HFF-Myc (cell line): ENCODE data around the gene SURF4.

ENCODE experiments used
- DNase-seq: peaks from one replicate; pipeline ENCODE4 v3.0.0-alpha.2; 2011; ENCODE audit warnings: low read depth; ENCODE audit errors: extremely low read depth
- H3K4me3 ChIP-seq: replicated peaks from 2 replicates; pipeline ENCODE4 v1.5.1; 2011; ENCODE audit warnings: low read depth, mild to moderate bottlenecking, control low read depth, low read length
- TF ChIP-seq, protein P1 (sequence below): IDR thresholded peaks from 2 replicates; pipeline ENCODE4 v1.5.1; 2012; ENCODE audit warnings: mild to moderate bottlenecking, low read depth, low read length, control low read depth; ENCODE audit errors: missing control alignments

The SURF4 gene

DNA sequence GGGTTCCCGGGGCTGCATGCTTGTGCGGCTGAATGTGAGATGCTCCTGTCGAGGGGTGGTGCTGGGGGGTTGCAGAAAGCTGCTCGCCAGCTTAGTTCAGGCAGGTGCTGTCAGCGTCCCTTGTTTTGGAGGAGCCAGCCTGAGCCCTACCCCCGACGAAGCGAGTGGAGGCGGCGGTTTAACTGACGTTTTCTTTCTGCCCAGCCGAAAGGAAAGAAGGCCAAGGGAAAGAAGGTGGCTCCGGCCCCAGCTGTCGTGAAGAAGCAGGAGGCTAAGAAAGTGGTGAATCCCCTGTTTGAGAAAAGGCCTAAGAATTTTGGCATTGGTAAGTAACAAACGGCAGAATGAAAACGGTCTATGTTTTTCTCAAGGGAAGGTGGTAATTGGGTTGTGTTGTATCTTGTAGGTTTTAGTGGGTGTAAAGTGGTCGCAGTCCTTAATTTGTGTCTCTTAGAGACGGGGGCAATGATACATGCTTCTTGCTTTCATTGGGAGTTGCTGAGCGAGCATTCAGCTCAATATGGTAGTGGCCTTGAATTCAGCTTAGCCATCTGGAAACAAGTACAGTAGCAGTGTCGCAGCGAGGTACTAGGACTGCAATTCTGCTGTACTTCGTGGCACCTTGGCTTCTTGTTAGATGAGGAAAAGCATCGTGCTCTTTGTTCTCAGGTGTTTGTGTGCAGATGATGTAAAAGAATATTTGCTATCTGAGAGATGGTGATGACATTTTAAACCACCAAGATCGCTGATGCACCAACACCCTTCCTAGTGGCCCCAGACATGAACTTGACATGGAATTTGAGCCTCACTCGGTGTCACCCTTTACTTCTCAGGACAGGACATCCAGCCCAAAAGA lies 26.9 kb downstream of the SURF4 start:
- peak overlapping the region; percentile 100 for H3K4me3 ChIP-seq
- no peak for DNase-seq
- TF ChIP-seq, protein P1, sequence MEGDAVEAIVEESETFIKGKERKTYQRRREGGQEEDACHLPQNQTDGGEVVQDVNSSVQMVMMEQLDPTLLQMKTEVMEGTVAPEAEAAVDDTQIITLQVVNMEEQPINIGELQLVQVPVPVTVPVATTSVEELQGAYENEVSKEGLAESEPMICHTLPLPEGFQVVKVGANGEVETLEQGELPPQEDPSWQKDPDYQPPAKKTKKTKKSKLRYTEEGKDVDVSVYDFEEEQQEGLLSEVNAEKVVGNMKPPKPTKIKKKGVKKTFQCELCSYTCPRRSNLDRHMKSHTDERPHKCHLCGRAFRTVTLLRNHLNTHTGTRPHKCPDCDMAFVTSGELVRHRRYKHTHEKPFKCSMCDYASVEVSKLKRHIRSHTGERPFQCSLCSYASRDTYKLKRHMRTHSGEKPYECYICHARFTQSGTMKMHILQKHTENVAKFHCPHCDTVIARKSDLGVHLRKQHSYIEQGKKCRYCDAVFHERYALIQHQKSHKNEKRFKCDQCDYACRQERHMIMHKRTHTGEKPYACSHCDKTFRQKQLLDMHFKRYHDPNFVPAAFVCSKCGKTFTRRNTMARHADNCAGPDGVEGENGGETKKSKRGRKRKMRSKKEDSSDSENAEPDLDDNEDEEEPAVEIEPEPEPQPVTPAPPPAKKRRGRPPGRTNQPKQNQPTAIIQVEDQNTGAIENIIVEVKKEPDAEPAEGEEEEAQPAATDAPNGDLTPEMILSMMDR = no peak

DNA sequence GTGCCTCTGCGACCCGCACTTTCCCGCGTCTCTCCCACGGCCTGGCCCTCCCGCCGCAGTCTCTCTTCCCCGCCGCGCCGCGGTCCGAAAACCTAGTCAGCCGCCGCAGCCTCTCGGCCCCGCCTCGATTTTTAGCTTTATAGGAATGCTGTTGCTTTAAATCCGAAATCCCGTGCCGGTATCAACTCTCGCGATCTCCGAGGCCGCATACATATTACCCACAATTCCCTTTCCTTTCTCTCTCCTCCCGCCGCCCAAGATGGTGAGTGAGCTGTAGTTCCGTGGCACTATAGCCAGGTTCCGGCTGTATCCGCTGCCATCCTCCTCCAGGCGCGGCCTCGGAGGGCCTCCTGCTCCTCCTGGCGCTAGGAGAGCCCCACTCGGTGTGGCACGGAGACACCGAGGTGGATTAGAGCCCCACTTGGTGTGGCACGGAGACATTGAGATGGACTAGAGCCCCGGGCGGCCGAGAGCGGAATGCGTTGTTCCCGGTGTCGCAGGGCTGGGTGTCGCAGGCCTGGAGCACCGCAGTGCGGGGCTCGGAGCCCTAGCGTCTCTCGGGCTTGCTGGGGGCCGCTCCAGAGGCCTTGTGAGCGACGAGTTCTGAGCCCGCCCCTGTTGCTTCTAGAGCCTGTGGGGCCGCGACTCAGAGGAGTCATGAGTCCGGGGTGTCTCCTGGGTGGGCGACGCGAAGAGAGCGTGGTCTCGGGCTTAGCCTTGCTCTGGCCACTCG lies 27.7 kb downstream of the SURF4 start, which contains the start of the genes MED22 and RPL7A:
Gene MED22, minus strand, starts transcription at position 147 of the 733 bp plus-strand sequence. CDS start 1,469 bp downstream, outside the sequence.
Gene RPL7A, plus strand, starts transcription at position 234 of the 733 bp plus-strand sequence. Its CDS starts 26 bp downstream, at position 260.
- peak within 1 kb of the TSS; percentile 100 for H3K4me3 ChIP-seq
- TF ChIP-seq, protein P1 = no peak
- peak; percentile 91 for DNase-seq

DNA sequence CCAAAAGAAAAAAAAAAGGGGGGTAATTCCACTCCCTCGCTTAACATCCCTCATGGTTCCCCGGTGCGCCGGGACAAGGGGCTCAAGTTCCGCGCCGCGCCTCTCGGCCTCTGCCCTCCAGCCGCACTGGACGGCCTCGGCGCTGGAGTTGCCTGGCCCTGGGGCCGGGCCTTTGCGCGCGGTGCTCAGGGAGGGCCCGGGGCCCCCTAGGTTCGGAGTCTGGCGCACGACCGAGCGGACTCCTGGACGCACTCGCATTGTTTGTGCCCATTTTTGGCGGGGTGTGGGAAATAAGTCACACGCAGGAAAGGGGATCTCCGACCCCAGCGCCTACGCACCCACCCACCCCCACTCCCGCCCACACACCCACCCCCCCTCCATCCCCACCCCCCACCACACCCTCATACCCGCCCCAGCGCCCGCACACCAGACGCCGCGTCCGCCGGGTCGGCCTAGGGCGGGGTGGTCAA lies 28.3 kb downstream of the SURF4 start:
- TF ChIP-seq, protein P1 = no peak
- no peak for DNase-seq
- peak overlapping the region; percentile 100 for H3K4me3 ChIP-seq

DNA sequence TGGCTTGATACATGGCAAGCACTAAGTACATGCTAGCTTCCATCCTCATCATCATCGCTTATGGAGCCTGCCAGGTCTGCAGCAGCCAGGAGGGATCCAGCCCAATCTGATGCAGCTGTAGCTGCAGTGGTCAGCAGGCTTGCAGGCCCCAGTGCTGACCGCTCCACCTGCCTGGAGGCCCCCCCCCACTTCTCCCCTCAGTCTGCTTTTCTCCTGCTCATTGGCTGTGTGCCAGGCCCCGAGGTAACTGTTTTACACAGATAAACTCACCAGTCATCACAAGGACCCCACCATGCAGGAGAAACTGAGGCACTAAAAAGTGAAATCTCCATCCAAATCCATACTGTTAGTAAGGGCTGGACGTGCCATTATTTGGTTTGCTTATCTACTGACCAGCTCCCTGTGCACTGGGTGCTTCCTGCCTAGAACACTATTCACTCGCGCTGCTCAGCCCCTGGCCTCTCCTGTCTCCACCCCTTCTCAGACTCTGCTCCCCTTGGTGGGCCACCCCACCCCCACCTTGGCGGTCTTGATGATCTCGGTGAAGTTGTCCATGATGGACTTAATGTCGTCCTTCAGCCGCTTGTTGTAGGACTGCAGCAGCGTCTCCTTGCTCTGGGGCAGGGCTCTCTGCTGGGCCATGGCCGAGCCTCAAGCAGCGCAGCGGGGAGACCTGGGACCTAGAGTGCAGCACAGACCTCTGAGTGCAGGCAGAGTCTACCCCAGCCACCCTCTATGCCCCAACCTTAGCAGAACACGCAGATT lies 29.7 kb downstream of the SURF4 start:
- no peak for DNase-seq
- peak overlapping the region; percentile 100 for H3K4me3 ChIP-seq
- TF ChIP-seq, protein P1 = no peak

DNA sequence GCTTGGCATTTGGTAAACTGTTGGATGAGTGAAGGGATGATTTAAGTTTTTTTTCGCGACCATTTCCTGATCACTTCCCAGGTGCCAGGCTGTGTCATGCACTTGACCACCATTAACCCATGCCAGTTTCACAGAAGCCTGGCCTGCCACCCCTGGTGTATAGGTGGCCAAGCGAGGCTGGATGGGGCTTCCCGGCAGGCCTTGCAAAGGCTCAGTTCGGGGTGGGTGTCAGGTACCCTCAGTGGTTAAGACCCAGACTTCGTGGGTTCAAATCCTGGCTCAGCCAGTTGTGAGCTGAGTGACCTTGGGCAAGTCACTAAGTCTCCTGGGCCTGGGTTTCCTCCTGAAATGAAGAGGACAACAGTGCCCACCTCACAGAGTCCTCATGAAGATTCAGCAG lies 30.3 kb downstream of the SURF4 start:
- TF ChIP-seq, protein P1 = no peak
- DNase-seq = no peak
- H3K4me3 ChIP-seq = no peak overlapping the region

DNA sequence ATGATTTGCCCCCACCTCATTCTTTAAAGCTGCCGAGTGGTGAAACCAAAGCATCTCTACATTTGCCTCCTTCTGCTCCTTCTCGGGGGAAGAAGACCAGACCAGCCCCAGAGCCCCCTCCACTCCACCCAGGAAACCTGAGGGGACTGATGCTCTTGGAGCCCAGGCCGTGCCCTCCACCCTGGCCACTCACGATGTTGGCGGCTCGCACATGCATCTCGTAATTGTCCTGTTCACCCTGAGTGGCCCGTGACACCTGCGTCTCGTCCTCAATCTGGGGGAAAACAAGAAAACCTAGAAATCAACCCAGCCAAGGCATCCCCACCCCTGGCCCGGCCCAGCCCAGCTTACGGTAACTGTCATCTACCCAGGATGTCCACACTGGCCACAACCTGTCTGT lies 30.9 kb downstream of the SURF4 start:
- no peak for DNase-seq
- TF ChIP-seq, protein P1 = no peak
- no peak overlapping the region for H3K4me3 ChIP-seq
